ENCODE results near the gene ATP6V1D. TPM values are rescaled to one million over a fixed set of nuclear protein-coding genes. Genes with fewer than 3 reads are reported as not detected.

Gene ATP6V1D
- total and polyA plus RNA-seq, 9 of the 15 experiments (the other 6 are each of a cell fraction or from before 2014, with no cell fraction given): 35.5 to 91.0 (median 50.0) TPM

DNA sequence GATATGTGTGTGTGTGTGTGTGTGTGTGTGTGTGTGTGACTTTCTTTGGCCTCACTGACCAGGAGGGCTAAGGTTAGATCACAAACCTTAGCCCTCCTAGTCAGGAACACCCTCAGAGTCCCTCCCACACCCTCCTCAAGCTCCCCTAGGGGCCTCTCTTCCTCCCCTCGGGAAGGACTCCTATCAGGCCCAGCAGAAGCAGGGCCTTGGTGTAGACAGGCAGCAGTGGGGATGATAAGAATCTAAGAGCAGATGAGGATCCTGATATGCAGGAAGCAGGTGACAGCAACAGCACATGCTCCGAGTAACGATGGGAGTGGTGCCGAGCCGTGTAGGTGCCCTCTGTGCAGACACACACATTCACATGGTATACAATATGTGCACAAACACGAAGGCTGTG is 31.7 kb upstream of the ATP6V1D start (continued):
- TF ChIP-seq, protein P1, sequence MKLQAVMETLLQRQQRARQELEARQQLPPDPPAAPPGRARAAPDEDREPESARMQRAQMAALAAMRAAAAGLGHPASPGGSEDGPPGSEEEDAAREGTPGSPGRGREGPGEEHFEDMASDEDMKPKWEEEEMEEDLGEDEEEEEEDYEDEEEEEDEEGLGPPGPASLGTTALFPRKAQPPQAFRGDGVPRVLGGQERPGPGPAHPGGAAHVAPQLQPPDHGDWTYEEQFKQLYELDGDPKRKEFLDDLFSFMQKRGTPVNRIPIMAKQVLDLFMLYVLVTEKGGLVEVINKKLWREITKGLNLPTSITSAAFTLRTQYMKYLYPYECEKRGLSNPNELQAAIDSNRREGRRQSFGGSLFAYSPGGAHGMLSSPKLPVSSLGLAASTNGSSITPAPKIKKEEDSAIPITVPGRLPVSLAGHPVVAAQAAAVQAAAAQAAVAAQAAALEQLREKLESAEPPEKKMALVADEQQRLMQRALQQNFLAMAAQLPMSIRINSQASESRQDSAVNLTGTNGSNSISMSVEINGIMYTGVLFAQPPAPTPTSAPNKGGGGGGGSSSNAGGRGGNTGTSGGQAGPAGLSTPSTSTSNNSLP (IDR thresholded peaks at IDR 0.05; ENCODE audit: borderline replicate concordance, low read depth, low read length): no peak
- TF ChIP-seq MCM7 (IDR thresholded peaks at IDR 0.05) (no peak), ZFP1 (CRISPR knock-in tag; IDR thresholded peaks at IDR 0.05) (no peak), NFXL1 (CRISPR knock-in tag; IDR thresholded peaks at IDR 0.05) (no peak), STAT5B (CRISPR knock-in tag; IDR thresholded peaks at IDR 0.05) (no peak), ARNT (IDR thresholded peaks at IDR 0.05) (no peak), BHLHE40 (IDR thresholded peaks at IDR 0.05; ENCODE audit: low read length) (0 out of 2 replicates have a peak, but pooled peaks have one; percentile 30), ZNF217 (CRISPR knock-in tag; IDR thresholded peaks at IDR 0.05) (no peak), RHOXF2B (CRISPR knock-in tag; conservative IDR thresholded peaks at IDR 0.05) (no peak), DACH1 (IDR thresholded peaks at IDR 0.05; ENCODE audit: partially characterized antibody) (peak; percentile 29), RFX5 (IDR thresholded peaks at IDR 0.05; ENCODE audit: low read depth, low read length) (no peak), KLF16 (IDR thresholded peaks at IDR 0.05) (0 out of 2 replicates have a peak, but pooled peaks have one; percentile 22), ZNF764 (CRISPR knock-in tag; IDR thresholded peaks at IDR 0.05; ENCODE audit: low read depth) (no peak), SLC30A9 (CRISPR knock-in tag; IDR thresholded peaks at IDR 0.05) (no peak), PTRF (tag; IDR thresholded peaks at IDR 0.05) (no peak), ZBTB1 (CRISPR knock-in tag; IDR thresholded peaks at IDR 0.05; ENCODE audit: borderline replicate concordance, low read depth) (no peak), PURB (CRISPR knock-in tag; IDR thresholded peaks at IDR 0.05; ENCODE audit: low read depth) (no peak), ZNF408 (CRISPR knock-in tag; IDR thresholded peaks at IDR 0.05; ENCODE audit: low read depth) (no peak), ZNF561 (CRISPR knock-in tag; conservative IDR thresholded peaks at IDR 0.05) (no peak), RUNX1 (IDR thresholded peaks at IDR 0.05; ENCODE audit: low read depth) (no peak)
- TF ChIP-seq, protein P2, sequence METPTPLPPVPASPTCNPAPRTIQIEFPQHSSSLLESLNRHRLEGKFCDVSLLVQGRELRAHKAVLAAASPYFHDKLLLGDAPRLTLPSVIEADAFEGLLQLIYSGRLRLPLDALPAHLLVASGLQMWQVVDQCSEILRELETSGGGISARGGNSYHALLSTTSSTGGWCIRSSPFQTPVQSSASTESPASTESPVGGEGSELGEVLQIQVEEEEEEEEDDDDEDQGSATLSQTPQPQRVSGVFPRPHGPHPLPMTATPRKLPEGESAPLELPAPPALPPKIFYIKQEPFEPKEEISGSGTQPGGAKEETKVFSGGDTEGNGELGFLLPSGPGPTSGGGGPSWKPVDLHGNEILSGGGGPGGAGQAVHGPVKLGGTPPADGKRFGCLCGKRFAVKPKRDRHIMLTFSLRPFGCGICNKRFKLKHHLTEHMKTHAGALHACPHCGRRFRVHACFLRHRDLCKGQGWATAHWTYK (CRISPR knock-in tag; IDR thresholded peaks at IDR 0.05): no peak
- TF ChIP-seq, protein P3, sequence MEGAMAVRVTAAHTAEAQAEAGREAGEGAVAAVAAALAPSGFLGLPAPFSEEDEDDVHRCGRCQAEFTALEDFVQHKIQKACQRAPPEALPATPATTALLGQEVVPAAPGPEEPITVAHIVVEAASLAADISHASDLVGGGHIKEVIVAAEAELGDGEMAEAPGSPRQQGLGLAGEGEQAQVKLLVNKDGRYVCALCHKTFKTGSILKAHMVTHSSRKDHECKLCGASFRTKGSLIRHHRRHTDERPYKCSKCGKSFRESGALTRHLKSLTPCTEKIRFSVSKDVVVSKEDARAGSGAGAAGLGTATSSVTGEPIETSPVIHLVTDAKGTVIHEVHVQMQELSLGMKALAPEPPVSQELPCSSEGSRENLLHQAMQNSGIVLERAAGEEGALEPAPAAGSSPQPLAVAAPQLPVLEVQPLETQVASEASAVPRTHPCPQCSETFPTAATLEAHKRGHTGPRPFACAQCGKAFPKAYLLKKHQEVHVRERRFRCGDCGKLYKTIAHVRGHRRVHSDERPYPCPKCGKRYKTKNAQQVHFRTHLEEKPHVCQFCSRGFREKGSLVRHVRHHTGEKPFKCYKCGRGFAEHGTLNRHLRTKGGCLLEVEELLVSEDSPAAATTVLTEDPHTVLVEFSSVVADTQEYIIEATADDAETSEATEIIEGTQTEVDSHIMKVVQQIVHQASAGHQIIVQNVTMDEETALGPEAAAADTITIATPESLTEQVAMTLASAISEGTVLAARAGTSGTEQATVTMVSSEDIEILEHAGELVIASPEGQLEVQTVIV (CRISPR knock-in tag; IDR thresholded peaks at IDR 0.05; ENCODE audit: borderline replicate concordance): no peak
- TF ChIP-seq, protein P4, sequence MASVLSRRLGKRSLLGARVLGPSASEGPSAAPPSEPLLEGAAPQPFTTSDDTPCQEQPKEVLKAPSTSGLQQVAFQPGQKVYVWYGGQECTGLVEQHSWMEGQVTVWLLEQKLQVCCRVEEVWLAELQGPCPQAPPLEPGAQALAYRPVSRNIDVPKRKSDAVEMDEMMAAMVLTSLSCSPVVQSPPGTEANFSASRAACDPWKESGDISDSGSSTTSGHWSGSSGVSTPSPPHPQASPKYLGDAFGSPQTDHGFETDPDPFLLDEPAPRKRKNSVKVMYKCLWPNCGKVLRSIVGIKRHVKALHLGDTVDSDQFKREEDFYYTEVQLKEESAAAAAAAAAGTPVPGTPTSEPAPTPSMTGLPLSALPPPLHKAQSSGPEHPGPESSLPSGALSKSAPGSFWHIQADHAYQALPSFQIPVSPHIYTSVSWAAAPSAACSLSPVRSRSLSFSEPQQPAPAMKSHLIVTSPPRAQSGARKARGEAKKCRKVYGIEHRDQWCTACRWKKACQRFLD (CRISPR knock-in tag; IDR thresholded peaks at IDR 0.05): no peak
- TF ChIP-seq, protein P5, sequence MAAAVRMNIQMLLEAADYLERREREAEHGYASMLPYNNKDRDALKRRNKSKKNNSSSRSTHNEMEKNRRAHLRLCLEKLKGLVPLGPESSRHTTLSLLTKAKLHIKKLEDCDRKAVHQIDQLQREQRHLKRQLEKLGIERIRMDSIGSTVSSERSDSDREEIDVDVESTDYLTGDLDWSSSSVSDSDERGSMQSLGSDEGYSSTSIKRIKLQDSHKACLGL (CRISPR knock-in tag; IDR thresholded peaks at IDR 0.05; ENCODE audit: borderline replicate concordance, poor library complexity, severe bottlenecking): no peak

Data from K562 (cell line).